ENCODE measurements around the gene ACAA1. TPM values are rescaled to one million over a fixed set of nuclear protein-coding genes. Genes with fewer than 3 reads are reported as not detected.
A peak's percentile ranks its signal among the peaks of the same experiment; 100 is the strongest.
"Not testable (repeated sequence)": the region's sequence is repeated elsewhere in the genome, so short reads cannot be mapped to it uniquely, and the experiment has no call there.

Gene ACAA1, protein sequence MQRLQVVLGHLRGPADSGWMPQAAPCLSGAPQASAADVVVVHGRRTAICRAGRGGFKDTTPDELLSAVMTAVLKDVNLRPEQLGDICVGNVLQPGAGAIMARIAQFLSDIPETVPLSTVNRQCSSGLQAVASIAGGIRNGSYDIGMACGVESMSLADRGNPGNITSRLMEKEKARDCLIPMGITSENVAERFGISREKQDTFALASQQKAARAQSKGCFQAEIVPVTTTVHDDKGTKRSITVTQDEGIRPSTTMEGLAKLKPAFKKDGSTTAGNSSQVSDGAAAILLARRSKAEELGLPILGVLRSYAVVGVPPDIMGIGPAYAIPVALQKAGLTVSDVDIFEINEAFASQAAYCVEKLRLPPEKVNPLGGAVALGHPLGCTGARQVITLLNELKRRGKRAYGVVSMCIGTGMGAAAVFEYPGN
- 135 TPM for total RNA-seq

DNA sequence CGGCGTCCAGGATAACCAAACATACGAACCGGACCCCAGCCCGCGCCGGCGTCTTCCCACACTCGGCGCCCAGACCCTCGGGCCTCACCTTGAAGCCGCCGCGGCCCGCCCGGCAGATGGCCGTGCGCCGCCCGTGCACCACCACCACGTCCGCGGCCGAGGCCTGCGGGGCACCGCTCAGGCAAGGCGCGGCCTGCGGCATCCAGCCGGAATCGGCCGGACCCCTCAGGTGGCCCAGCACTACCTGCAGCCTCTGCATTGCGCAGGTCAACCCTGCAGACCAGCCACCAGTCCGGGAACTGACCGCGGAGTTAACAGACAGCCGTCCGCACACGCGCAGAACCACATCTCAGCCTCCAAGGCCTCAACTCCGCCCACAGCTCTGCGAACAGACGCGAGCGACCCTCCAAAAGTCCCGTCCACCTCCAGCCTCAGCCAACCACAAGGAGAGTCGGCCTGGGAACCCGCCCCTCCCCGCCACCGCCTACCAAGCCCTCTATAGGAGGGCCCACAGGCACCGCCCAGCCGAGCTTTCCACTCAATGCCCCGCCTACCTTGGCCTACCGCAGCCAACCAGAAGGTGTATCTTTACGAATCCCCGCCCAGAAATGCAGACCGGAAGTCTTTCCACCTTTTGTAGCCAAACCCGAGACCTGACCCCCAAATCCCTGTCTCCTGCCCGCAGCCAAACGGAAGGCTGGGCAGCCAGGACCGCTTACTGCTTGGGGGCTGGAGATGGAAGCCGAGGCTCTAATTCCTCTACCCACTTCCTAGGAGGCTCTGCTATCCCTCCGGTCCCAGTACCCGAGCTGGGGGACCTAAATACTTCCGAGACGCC lies at the start of gene ACAA1:
Gene ACAA1, minus strand, starts transcription at position 351 of the 838 bp plus-strand sequence. Its CDS starts 92 bp downstream, at position 259.
- DNase-seq (ENCODE audit: low spot score), result peak; percentile 100

DNA sequence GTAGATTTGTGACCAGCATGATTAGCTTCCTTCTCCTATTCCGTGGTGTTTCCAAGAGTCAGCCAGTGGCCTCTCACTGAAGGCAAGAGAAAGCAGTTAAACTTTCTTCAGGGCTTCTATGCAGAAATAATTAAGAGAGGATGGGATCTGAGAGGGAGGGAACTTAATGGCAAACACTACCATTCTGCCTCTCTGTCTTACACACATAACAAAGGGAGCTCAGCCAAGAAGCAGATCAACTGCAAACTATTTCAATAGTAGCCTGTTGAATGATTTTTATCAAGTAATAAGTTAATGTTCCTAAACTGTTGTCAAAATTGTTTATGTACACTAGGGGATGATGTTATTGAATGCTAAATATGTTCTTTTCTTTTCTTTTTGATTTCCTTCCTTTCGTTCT lies 40.3 kb upstream of the ACAA1 start:
- no peak for DNase-seq (ENCODE audit: low spot score)

DNA sequence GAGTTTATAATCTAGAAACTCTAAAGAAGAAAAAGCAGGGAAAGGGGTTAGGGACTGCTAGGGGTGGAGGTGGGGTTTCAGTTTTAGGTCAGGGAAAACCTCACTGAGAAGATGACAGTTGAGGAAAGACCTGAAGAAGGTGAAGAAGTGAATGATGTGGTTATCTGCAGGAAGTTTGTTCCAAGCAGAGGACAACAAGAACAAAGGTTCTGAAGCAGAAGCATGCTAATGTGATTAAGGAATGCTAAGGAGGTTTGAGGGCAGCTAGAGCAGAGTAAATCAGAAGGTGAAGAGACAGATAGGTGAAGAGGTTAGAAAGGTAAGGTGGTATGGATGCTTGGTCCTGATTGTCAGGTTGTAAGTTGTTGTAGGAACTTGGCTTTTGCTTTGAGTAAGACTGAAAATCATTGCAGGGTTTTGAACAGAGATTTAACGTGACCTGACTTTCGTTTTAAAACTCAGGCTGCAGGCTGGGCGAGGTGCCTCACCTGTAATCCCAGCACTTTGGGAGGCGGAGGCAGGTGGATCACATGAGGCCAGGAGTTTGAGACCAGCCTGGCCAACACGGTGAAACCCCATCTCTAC lies 37.0 kb upstream of the ACAA1 start:
- DNase-seq (ENCODE audit: low spot score), result no peak

DNA sequence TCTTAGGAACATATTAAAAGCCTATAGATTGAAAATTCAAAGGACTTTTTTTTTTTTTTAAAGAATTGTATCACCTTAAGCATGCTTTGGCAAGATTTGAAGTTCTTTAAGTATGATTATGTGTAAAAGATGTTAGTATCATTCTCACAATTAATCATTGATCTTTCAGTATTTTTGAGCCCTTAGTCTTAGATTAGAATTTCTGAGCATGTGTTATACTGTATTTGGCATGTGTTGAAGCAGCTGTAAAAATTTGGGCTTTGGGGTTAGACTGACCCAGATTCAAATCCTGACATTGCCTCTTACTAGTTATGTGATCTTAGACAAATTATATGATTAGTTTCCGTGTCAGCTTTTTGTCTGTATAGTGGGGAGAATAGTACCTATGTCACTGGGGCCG lies 34.7 kb upstream of the ACAA1 start:
- no peak for DNase-seq (ENCODE audit: low spot score)

DNA sequence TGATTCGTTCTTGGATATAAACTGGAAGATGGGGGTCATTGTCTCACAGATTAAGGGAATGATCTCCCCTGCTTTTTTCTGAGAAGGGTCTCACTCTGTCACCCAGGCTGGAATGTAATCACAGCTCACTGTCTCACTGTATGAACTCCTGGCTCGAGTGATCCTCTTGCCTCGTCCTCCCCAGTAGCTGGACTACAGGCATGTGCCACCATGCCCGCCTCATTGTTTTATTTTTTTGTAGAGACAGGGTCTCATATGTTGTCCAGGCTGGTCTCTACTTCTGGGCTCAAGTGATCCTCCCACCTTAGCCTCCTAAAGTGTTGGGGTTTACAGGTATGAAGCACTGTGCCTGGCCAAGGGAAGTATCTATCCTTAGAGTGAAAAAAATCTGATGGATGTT lies 33.8 kb upstream of the ACAA1 start:
- DNase-seq (ENCODE audit: low spot score), result no peak

DNA sequence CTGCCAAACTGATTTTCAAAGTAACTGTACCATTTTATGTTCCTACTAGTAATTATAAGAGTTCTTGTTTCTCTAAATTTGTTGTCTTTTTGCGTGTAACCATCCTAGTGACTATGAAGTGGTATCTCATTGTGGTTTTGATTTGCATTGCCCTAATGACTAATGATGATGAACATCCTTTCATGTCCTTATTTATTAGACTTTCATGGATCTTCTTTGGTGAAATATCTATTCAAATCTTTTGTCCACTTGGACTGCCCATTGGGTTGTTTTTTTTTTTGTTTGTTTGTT lies 32.0 kb upstream of the ACAA1 start:
- no peak for DNase-seq (ENCODE audit: low spot score)

DNA sequence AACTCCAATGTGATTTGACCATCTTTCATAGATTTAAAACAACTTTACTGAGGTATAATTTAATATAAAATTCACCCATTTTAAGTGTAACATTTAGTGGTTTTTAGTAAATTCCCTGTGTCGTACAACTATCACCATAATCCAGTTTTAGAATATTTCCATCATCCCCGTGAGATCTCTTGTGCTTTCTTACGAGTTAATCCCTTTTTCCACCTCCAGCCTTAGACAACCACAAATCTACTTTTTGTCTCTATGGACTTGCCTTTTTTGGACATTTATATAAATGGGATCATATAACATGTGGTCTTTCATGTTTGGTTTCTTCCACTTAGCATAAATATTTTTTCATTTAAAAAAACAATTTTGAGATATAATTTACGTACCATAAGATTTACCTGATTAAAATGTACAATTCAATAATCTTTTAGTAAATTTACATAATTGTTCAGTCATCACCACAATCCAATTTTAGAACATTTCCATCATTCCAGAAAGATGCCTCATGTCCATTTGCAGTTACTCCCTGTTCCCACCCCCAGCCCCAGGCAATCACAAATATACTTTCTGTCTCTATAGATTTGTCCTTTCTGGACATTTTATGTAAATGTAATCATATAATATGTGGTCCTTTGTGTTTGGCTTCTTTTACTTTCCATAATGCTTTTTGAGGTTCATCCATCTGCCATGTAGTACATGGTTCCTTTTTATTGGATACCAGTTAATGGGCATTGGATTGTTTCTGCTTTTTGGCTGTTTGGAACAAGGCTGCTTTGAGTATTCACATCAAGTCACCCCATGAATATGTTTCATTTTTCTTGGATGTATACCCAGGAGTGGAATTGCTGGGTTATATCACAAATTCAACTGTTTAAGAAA lies 31.5 kb upstream of the ACAA1 start:
- no peak for DNase-seq (ENCODE audit: low spot score)

DNA sequence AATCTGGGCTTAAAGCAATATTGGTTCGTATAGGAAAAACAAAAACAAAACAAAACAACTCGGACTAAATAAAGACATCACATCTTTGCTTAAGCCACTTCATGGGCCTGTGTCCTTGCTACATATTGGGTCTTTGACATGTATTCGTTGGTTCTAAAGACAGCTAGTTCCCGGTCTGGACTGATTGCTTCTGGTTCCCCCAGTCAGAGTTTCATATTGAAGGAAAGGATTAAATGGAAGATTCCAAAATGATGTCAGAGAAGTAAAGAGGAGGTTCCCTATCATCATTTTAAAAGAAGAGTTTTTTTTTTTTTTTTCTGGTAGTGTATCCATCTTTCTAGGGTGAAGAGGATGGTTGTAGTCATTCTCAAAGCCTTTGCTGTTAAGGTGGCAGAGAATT lies 30.7 kb upstream of the ACAA1 start:
- no peak for DNase-seq (ENCODE audit: low spot score)

DNA sequence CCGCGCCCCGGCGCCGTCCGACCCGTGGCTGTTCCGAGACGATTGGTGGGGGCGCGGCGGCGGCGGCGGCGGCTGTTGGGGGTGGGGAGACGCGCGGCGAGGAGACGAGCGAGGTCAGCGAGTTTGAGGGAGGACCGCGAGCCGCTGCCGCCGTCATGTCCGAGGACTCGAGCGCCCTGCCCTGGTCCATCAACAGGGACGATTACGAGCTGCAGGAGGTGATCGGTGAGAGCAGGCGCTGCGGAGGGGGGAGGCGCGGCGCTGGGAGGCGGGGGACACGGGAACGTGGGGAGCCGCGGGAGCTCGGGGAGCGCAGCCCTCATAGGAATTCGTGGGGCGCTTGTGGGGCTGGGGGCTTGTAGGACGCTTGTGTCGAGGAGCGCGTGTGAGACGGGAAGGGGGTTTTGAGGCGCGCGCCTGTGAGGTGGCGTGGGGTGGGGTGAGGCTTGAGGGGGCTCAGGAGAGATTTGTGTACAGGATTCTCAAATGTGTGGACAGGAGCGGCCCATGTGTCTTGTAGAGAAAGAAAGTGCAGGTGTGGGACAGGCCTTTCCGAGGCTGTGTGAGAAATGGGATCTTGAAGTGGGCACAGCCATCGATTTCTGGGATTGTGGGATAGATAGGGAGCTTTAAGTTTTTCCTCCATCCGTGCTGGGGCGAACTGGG lies 28.9 kb upstream of the ACAA1 start:
- DNase-seq (ENCODE audit: low spot score), result peak; percentile 71

DNA sequence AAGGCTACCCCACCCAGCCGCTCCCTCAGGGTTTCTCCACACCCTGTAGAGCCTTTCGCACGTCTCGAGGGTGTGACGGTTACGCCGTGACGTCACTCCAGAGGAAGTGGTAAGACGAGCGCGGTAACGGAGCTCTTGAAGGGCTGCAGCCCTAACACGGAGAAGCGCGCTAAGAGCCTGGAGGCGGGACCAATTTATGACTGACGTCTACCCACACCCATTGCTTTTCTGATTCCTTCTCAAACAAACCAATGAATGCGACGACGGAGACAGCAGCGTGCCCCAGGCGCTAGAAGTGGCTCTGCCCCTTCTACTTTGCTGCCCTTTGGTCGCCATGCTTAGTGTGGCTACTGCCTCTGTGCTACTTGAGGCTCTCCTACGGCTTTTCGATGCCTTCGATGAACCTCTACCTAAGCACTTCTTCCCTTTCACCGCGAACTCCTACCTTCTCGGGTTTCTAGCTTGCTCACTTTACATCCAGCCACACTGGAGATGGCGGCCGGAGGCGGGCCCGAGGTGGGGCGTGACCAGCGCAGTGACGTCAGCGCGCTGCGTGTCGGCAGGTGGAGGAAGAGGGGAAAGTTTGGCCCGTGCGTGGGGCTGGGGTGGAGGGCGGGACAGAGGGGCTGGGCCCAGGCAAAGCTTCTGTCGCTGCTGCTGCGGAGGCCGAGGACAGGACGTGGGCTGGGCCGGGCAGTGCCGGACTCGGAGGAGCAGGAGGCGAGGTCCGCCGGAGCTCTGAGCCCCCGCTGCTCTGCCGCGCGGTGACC lies 28.2 kb upstream of the ACAA1 start, which contains the start of gene OXSR1:
Gene OXSR1, plus strand, starts transcription at position 586 of the 770 bp plus-strand sequence. CDS start 340 bp downstream, outside the sequence.
- DNase-seq (ENCODE audit: low spot score), result peak; percentile 99

DNA sequence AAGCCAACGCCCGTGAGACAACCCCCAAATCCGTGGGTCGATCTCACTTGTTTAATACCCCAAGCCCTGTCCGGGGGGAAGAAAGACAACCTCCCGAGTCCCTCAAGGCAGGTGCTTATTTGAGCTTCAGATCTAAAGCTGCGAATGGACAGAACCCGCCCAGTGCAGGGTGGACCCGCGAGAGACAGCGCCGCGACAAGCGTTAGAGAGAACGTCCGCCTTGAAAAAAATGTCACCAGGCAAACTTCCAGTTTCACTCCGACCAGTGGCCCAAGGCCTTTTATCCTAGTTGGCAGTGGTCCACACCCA lies 27.7 kb upstream of the ACAA1 start:
- DNase-seq (ENCODE audit: low spot score), result no peak

DNA sequence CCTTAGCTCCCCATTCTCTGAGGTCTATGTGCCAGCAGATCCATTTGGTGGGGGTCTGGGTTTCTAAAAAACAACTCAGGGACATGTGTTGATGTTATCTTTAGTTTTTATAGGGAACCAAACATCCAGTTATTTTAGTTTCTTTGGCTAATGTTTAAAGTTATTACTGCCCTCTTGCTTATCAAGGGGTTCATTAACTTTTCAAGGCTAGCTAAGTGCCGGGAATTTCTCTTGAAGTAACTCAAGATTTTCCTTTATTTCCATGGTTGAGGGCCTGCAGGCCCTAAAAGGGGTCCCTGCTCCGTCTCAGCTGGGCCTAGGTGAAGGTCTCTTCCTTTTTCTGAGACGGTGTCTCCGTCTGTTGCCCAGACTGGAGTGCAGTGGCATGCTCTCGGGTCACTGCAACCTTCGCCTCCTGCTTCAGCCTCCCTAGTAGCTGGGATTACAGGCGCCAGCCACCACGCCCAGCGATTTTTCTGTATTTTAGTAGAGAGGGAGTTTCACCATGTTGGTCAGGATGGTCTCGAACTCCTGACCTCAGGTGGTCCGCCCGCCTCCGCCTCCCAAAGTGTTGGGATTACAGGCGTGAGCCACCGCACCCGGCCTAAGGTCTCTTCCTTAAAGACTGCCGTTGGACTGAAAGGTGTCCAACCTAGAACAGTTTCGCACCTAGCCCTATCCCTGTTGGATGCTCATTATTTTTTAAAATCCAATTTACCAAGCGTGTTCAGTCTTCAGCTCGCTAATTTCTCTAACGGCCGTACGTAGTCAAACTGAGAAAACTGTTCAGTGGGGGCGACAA lies 27.1 kb upstream of the ACAA1 start:
- no peak for DNase-seq (ENCODE audit: low spot score)

DNA sequence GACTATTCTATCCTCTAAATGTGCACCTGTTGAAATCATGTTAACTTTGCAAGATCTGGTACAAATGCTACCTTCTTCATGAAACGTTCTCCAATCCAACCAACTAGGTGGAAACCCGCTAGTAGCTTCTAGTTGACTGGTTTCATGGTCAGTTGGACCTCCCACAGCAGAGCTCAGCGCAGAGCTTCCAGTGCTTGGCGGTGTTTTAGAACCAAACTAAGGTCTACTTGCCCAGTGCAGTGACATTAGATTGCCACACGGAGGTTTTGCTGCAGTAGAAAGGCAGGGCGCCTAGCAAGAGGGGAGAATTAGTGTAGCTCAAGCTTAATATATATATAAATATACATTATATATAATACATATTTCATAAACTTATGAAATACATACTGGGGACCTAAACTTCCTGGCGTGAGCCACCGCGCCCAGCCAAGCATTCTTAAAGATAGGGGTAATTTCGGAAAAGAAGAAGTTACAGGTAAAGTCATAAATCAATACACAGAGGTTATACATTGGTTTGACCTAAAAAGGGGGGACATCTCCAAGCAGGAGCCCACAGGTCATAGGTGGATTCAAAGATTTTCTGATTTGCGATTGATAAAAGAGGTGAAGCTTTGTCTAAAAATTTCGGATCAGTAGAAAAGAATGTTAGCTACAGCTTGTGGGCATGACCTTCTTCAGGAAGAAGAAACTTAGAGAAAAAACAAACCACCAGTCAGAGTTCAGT lies 26.4 kb upstream of the ACAA1 start:
- no peak for DNase-seq (ENCODE audit: low spot score)

DNA sequence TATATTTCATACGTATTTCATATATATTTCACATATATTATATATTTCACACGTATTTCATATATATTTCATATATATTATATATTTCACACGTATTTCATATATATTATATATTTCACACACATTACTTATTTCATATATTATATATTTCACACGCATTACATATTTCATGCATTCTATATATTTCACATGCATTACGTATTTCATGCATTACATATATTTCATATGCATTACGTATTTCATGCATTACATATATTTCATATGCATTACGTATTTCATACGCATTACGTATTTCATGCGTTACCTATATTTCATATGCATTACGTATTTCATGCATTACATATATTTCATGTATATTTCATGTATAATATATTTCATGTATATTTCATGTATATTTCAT lies 23.8 kb upstream of the ACAA1 start:
- DNase-seq (ENCODE audit: low spot score), result not testable (repeated sequence)

DNA sequence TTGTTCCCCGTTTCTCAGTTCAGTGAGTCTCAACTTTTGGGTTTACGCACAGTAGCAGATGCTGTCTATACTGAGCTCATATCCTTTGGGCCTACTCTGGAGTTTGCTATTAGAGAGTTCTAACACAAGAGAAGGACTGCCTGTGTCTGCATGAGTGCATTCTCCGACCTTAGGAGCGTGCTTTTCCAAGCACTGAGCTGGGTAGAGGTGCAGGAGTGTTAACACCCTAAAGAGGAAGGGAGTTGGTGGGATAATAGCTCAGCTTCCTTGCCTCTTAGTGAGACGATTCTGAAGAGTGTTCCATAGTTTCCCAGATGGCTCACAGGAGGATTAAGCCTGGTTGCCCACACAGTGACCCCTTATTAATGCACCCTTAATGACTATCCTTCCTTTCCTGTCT lies 21.5 kb upstream of the ACAA1 start:
- DNase-seq (ENCODE audit: low spot score), result no peak

DNA sequence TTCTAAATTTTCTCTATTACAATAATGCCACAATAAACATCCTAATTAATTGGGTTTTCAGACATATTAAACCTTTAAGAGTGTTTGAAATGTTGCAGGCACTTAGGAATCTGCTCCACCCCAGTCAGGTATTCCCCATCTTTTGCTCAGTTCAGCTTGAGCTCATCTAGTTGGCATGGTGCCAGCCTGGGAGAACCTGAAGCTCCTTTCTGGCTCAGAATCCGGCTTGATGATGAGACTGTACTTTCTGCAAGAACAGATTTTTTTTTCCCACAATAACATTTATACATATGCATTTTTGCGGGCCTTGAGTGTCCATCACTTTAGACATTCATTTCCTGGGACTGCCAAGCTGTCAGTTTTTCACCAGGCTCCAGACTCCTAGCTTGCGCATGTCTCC lies 20.7 kb upstream of the ACAA1 start:
- no peak for DNase-seq (ENCODE audit: low spot score)

DNA sequence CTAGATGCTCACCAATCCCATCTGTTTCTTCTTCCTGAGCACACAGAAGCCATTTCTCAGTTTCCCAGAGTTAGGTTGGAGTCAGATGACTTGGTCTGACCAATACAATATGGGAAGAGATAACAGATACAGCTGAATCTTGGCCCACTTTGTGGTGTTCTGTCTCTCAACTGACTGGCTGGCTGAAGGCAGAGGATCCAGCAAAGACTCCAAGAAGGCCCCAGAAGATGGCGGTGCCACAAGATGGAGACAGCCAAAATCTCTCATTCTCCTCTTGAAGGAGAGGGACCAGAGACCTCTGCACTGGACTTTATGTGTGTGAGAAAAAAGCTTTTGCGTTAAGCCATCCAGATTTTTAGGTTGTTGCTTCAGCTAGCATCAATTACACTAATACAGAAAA lies 20.2 kb upstream of the ACAA1 start:
- DNase-seq (ENCODE audit: low spot score), result no peak

DNA sequence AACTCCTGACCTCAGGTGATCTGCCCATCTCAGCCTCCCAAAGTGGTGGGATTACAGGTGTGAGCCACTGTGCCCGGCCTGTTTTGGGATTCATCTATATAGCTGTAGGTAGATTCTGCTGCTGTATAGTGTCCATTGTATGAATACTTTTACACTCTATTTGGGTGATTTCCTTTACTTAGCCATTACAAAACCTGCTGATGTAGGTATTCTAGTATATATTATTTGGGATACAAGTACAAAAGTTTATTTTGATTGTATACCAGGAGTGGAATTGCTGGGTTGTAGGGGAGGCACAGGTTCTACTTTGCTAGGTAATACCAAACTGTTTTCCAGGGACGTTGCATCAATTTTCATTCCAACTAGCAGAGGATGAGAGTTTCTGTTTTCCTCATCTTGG lies 18.9 kb upstream of the ACAA1 start:
- DNase-seq (ENCODE audit: low spot score), result no peak

DNA sequence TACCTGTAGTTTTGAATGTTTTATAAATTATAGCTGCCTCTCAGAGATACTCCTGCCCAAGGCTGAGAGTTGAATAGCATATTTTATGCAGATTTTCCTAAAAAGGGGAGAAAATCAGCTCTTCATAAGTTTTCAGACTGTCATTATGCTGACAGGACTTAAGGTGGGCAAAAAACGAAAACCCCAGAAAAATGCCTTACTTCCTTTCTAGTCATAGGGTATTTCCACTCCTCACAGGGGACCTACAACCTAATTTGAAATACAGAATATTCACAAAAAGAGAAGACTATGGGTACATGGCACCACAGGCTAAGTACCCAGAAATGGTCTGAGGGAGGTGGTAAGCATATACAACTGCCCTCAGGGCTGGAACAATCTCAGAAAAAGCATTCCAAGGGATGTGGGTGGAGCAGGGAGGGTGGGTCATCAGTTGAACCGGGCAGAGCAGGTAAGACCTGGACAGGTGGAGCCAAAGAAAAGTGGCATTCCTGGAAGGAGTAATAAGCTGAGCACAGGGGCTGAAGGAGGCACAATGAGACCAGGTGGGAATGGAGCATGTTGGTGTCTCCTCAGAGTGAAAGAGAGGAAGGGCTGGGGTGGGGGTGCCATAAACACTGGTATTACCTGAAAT lies 17.8 kb upstream of the ACAA1 start:
- DNase-seq (ENCODE audit: low spot score), result no peak

All from ureter (tissue), 1 donor.